Kasumi-1 (cell line): ENCODE measurements around the gene ZNF814.
"Not testable (repeated sequence)": the region's sequence is repeated elsewhere in the genome, so short reads cannot be mapped to it uniquely, and the experiment has no call there.

ENCODE experiments used
- DNase-seq, 2 experiments: peaks; one replicate each; lab custom pipeline; 2025; lab: John Stamatoyannopoulos, UW

ZNF814 gene

DNA sequence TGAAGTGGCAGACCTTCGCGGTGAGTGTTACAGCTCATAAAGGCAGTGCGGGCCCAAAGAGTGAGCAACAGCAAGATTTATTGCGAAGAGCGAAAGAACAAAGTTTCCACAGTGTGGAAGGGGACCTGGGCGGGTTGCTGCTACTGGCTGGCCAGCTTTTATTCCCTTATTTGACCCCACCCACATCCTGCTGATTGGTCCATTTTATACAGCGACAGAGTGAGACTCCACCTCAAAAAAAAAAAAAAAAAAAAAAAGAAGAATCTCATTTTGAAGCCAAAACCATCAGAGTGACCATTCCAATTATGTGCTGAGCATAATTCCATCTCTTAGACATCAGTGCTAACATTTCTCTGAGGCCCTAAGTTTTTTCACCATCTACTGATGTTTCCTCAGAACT, 72.2 kb downstream of the ZNF814 start:
- no peak for DNase-seq

DNA sequence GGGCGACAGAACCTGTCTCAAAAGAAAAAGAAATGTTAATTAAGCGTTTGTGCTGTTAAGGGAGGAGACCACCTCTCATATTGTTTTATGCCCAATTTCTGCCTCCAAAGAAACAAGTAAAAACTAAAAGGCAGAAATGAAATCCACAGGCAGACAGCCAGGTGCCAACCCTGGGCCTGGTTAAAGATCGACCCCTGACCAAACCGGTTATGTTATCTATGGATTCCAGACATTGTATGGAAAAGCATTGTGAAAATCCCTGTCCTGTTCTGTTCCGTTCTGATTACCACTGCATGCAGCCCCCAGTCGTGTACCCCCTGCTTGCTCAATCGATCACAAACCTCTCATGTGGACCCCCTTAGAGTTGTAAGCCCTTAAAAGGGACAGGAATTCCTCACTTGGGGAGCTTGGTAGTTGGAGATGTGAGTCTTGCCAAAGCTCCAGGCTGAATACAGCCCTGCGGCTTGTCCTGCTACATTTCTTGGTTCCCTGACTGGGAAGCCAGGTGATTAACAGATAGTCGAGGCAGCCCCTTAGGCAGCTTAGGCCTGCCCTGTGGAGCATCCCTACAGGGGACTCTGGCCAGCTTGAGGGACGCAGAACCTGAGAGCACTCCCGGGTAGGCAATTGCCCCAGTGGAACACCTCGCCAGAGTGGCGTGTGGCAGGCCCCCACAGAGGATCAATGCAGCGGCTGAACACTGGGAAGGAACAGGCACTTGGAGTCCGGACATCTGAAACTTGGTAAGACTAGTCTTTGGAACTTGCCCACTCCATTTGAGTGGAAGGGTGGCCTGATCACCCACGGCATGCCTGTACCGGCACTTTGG, 73.4 kb downstream of the ZNF814 start:
- no peak for DNase-seq

DNA sequence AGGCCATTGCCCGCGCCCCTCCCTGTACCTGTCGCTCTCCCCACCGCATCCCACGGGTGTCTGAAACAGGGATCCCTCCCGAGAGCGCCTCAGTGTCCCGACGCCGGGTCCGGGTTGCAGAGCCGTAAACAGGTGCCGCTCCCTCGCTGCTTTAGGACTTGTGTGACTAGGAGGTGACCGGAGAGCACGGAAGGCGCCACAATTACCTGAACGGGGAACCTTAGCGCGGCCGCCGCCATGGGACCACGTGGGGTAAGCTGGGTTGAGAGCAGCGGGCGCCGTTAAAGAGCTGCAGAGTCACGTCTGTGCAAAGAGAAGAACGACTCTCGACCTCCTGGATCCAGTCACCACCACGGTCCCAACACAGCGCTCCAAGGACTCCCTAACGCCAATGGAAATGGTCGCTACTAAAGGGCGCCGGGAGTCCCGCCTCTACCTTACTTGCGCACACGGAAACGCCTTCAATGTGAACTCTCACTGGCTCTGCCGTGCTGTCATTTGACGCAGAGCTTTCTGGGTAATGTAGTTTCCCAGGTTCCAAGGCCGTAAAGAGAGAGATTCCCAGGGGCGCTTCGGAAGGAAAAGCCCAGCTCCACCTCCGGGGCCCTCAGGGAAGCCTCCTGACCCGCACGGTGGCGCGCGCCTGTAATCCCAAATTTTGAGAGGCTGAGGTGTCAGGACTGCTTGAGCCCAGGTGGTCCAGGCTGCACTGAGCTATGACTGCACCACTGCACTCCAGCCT, 74.2 kb downstream of the ZNF814 start, which contains the start of gene ZNF552:
ZNF552 (minus strand) TSS at position 409 of the 742 bp plus-strand sequence; CDS start at position 239, 170 bp downstream.
- peak; percentile 95 to 97 for DNase-seq

DNA sequence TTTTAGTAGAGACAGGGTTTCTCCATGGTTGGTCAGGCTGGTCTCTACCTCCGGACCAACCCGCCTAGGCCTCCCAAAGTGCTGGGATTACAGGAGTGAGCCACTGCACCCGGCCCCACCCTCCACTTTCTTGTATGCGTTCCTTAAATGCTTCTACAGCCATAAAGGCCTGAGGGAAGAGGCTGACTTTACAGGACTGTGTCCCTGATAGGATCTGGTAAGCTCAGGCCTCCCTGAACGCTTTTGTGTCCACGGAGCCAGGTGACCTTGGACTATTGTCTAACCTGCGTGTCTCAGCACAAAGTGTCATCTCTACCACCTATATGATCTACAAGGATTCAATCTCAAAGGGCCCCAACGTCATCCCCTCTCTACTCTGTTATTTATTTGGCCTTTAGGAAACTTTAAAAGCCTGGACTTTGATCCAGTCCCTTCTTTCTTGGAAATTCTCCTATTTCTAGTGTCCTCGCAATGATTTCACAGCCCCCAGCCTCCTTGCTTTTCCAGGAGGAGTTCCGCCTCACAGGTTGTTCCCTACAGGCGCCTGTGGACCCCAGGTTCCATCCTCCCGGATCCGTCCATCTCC, 74.8 kb downstream of the ZNF814 start:
- DNase-seq, result no peak

DNA sequence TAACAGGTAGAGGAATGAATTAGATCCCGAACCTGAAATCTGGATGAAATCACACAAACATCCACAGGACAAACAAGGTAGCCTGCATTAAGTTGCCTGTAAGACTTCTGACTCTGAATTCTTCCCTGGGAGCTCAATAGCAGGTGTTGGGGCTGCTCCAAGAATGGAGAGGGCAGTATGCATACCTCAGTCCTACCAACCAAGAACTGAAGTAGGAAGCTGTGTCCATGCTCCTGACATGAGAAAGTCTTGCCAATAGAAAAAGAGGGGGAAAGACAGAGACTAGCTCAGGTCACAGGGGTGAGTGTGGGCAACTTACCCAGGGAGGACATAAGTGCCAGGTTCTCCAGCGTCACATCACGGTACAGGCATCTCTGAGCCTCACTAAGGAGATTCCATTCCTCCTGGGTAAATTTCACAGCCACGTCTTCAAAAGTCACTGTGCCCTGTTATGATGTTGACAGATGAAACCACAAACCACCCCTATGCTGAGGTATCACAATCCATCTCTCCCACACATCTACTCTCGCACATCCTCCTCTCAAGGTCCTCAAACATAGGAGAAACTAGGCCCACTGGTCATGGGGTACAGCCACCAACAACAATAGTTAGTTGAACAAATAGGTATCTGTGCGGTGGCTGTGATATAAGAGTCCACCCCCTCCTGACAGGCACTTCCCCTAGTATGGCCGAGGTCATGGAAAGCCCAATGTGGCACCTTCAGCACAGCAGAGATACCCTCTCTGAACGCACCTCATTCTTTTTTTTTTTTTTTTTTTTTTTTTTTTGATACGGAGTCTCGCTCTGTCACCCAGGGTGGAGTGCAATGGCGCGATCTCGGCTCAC, 75.6 kb downstream of the ZNF814 start:
- DNase-seq, result not testable (repeated sequence)

DNA sequence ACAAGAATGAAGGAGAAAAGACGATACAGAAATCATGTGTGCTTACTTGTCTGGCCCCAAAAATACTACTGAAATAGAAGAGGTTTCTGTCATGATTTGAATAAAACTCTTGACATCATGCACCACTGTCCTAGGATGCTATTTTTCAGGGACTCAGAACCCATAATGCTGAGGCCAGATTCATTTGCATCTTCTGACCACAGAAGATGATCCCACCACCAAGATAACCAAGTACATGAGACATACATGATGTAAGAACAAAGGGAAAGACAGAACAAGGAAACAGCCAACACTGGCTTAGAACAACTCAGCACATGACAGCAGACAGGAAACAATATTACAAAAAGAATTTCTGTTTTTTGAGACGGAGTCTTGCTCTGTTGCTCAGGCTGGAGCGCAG, 76.6 kb downstream of the ZNF814 start:
- DNase-seq, result peak in 1 of 2 experiments; percentile 8

DNA sequence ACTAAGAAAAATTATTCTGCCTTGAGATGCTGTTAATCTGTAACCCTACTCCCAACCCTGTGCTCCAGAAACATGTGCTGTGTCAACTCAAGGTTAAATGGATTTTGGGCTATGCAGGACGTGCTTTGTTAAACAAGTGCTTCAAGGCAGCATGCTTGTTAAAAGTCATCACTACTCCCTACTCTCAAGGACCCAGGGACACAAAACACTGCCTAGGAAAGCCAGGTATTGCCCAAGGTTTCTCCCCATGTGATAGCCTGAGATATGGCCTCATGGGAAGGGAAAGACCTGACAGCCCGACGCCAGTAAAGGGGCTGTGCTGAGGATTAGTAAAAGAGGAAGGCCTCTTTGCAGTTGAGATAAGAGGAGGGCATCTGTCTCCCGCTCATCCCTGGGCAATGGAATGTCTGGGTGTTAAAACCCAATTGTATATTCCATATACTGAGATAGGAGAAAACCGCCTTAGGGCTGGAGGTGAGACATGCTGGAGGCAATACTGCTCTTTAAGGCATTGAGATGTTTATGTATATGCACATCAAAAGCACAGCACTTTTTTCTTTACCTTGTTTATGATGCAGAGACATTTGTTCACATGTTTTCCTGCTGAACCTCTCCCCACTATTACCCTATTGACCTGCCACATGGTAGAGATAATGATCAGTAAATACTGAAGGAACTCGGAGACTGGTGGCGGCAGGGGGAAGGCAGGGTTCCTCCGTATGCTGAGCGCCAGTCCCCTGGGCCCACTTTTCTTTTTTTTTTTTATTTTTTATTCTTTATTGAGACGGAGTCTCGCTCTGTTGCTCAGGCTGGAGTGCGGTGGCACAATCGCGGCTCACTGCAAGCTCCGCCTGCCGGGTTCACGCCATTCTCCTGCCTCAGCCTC, 78.2 kb downstream of the ZNF814 start:
- not testable (repeated sequence) for DNase-seq

DNA sequence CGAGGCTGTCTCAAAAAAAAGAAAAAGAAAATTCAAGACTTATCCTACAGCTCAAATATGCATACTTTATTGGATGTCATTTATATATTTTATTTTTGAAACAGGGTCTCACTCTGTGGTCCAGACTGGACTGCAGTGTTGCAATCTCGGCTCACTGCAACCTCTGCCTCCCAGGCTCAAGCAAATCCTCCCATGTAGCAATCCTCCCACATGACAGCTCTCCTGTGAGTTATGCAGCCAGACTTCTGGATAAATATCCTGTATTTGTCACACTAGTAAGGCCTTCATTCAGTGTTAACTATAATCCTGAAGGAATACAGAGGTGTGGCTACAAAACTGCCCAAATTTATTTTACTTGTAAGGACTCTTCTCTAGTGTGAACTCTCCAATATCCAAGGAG, 81.3 kb downstream of the ZNF814 start:
- DNase-seq, result no peak

DNA sequence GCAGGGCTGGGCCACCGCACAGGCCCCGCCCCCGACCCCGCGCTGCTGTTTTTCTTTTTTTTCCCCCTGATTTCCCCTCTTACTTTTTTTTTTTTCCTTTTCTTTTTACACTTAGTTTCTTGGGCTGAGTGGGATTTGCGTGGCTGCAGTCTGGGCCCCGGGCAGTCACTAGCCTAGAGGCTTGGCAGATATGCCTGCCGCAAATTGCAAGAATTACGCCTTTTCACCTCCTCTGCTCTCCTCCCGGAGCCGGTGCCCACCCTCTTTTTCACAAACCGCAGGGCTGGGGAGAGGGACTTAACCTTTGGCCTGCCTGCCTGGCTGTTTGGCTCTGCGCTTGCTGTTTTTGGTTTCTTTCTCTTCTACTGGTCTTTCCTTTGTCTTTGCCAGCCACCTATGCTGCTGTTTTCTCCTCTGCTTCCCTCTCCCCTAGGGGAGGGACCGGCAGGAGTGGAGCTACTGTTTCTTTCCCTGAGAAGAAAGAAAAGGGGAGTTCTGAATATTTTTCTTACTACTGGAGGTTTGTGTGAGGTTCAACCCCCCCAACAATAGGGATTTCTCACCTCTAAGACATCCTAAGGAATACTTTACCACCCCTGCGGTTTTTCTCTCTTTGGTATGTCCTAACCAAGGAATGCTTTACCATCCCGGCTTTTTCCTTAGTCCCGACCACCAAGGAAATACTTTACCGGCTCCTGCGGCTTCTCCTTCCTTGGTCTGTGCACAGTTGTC, 85.1 kb downstream of the ZNF814 start:
- peak; percentile 26 to 41 for DNase-seq

DNA sequence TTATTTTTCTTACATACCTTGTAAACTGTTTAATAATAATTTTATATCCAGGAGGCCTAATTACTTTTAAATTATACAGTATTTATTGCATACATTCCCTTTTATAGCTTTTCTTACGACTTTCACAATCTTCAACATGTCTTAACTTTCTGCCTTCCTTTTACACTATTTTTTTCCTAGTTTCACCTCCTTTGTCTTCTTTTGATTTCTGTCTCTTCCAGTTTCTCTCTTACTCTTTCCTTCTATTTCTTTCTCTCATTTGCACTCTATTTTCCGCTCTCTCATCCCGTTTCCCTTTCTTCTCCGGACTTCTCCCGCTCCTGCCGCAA, 85.6 kb downstream of the ZNF814 start:
- DNase-seq, result peak in 1 of 2 experiments; percentile 17

DNA sequence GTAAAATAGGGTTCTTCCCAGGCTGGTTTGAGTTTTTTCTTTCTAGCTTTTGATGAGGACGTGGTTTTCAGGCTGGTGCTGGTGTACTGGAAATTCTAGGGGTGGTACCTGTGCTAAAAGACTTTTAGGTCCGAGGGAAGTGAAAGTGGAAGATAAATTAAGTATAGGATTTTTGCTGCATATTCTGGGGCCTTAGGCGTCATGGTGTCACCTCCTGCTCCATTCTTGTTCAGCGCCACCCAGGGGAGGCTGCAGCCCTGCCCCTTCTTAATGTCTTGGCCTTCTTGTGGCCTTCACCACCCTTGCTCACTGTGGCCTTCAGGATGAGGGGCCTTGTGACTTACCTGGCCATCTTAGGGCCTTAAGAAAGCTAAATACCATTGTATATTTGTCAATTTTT, 86.6 kb downstream of the ZNF814 start:
- DNase-seq, result no peak

DNA sequence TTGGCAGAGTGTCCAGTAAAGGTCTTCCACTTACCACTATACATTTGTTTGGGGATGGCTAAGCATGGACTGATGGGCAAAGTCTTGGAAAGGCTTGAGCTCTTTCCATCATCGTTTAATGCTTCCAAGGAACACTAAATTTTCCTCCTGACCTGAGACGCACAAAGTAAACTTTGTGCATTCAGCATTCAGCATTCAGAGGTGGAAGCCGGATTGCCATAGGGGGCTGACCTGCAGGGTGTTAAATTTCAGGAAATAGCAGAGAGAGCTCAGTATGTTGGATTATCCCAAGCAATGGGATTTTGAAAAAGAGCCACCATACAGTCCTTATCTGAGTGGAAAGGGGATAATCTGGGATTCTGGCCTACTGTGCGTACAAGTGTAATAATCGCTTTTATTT, 88.1 kb downstream of the ZNF814 start:
- DNase-seq, result no peak
